ENCODE measurements around the gene TMEM238L.

DNA sequence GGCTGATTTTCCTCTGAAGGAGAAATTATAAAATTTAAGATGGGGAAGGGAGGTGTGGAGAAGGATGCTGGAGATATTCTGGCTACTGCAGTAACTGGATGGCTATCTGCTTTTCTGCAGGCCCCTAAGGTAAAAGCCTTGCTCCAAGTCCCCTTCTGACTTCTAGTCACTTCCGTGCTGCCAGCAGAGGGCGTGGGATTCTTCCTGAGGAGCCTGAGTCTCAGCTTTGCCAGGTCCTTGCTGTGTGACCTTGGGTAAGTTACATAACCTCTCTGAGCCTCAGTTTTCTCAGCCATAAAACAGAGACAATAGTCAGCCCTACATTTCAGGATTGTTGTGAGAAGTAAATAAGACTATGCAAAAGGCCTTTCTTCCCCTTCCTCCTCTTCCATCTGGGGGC lies 49.8 kb downstream of the TMEM238L start:
- TF ChIP-seq, protein P1, sequence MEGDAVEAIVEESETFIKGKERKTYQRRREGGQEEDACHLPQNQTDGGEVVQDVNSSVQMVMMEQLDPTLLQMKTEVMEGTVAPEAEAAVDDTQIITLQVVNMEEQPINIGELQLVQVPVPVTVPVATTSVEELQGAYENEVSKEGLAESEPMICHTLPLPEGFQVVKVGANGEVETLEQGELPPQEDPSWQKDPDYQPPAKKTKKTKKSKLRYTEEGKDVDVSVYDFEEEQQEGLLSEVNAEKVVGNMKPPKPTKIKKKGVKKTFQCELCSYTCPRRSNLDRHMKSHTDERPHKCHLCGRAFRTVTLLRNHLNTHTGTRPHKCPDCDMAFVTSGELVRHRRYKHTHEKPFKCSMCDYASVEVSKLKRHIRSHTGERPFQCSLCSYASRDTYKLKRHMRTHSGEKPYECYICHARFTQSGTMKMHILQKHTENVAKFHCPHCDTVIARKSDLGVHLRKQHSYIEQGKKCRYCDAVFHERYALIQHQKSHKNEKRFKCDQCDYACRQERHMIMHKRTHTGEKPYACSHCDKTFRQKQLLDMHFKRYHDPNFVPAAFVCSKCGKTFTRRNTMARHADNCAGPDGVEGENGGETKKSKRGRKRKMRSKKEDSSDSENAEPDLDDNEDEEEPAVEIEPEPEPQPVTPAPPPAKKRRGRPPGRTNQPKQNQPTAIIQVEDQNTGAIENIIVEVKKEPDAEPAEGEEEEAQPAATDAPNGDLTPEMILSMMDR (IDR thresholded peaks at IDR 0.05) = no peak
- no peak for TF ChIP-seq POLR2A (IDR thresholded peaks at IDR 0.05)
- TF ChIP-seq POLR2AphosphoS5 (IDR thresholded peaks at IDR 0.05; ENCODE audit: insufficient read depth in 1 of 2, low read depth in 1 of 2) = no peak

All from vagina (tissue), 2 donors.